Measurements from ENCODE around the gene KRT36. TPM values are rescaled to one million over a fixed set of nuclear protein-coding genes. Genes with fewer than 3 reads are reported as not detected.

KRT36 gene
- total RNA-seq, 1 experiment from 2014 or later: not detected

DNA sequence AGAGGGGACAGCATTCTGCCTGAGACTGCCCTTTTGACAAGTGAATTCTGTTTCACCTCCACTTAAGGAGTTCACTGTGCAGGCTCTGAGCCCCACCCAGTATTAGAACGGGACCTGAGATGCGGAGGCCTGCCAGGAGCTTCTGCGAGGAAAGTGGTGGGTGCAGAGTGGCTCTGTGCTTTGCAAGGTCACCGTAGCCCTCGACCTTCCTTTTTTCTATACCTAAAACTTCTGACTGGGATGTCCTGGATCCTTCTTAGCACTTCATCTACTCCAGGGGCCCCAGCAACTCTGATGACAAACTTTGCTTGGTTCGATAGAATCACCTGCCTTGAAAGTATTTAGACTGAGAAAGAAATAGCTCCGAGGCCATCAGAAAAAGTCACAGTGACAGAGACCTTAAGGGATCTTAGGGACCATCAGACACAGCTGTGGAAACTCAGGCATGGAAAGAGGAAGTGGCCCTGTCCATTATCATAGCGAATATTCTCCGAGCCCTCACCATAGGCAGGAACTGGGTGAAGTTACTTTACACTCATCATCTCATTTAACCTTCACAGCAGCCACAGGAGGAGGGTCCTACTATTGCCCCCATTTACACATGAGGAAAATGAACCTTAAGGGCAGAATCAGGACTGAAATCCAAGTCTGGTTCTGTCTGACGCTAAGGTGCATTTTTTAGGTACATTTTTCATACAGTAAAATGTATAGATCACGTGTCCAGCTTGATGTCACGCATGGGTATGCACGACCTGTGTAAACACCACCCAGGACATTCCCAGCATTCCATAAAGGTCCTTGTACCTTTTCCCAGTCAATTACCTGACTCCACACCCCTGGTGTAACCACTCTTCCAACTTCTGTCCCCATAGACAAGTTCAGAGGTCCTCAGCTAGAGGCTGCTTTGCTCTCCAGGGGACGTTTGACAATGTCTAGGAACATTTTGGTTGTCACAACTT, 16.4 kb upstream of the KRT36 start:
- no TSS peak for BruUV-seq (replicated peaks)
- Mint-ChIP-seq H3K4me3 (ENCODE audit: unreplicated experiment) (no peak overlapping the region), H3K36me3 (ENCODE audit: insufficient read depth, unreplicated experiment) (no peaks in the 10 kb centered on the region), H3K9me3 (ENCODE audit: unreplicated experiment) (no peaks in the 10 kb centered on the region), H3K27me3 (ENCODE audit: insufficient read depth, unreplicated experiment) (no peaks in the 10 kb centered on the region), H3K4me1 (ENCODE audit: insufficient read depth, unreplicated experiment) (no peaks in the 10 kb centered on the region), H3K27ac (ENCODE audit: low read depth, unreplicated experiment) (no peak overlapping the region)
- intact Hi-C loops (cut with micrococcal nuclease): no loop called here
- CTCF ChIA-PET: interaction anchor here (1.0 to 4.9 kb wide), 2 partner anchors 43 to 159 kb away, joined by 3 to 20 read pairs; no protein-coding TSS in a partner anchor
- DNase-seq (ENCODE audit: unreplicated experiment): no peak
- no peak for TF ChIP-seq CTCF (IDR thresholded peaks at IDR 0.05; ENCODE audit: unreplicated experiment)
- POLR2A ChIA-PET: interaction anchor here (1.1 to 1.4 kb wide), 2 partner anchors 8 to 18 kb away, joined by 4 read pairs; no protein-coding TSS in a partner anchor

DNA sequence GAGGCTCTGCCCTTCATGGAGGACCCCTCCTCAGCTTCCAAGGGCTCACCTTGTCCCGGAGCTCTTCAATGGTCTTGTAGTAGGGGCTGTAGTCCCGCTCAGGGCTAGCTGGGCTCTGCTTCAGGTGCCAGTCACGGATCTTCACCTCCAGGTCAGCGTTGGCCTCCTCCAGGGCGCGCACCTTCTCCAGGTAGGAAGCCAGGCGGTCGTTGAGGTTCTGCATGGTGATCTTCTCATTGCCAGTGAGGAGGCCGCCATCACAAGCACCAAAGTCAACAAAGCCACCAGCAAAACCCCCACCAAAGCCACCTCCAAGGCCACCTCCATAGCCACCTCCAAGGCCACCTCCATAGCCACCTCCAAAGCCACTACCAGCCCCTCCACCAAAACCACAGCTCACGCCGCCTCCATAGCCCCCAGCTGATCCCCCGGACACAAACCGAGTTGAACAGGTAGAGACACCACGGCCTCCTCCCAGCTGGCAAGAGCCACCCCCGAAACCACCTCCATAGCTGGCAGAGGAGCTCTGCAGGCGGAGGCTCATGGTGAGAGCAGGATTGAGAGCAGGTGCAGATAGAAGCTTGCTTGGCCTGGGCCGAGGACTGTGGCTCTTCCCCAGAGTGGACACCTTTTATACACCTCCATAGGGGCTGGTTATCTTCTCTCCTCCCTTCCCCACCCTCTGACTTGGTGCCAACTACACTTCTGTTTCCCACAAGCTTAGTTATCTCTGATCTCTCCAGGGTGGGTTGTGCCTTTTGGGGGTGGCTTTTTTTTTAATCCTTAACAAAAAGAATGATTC, 15.5 kb upstream of the KRT36 start, which contains the start of gene KRT13:
KRT13 (minus strand) TSS at position 606 of the 802 bp plus-strand sequence; CDS start at position 544, 62 bp downstream.
- CTCF ChIA-PET: interaction anchor here (1.0 to 4.9 kb wide), 2 partner anchors 44 to 159 kb away, joined by 3 to 20 read pairs; no protein-coding TSS in a partner anchor
- POLR2A ChIA-PET: interaction anchor here (1.1 kb wide), 1 partner anchor 18 kb away, joined by 4 read pairs; no protein-coding TSS in a partner anchor

DNA sequence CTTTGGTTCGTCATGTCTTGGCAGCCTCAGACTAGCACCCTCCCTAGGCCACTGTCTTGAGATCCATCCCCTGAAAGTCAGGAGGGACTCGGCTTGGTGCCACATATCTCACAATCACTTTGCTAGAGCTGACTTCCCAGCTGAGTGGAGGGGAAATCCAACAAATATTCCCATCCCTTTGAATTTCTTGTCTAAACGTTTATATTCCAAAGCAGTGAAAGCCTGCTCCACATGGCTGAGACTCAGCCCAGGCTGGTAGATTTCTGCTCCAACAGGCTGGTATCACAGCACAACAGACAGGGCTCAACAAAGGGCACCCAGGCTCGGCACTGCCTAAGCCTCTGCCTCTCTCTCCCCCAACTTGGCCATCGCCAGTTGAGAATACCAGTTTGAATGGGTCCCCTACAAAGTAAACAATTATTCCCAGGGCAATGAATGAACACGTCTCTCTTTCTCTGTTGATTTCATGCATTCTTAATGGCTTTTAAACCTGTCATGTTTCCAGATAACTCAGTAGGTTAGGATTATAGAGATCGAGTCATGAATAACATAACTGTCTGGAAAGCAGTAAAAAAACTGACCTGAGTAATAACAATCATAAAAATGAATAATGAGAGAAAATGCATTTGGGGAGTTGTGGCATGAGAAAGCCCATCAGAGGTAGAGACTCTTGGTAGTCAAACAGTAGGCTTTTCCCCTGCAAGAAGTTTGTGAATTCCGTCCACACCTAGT, 14.7 kb upstream of the KRT36 start:
- H3K27me3 Mint-ChIP-seq (ENCODE audit: insufficient read depth, unreplicated experiment): no peaks in the 10 kb centered on the region
- ChIA-PET POLR2A (interaction anchor here (1.1 kb wide), 1 partner anchor 10 kb away, joined by 3 read pairs; no protein-coding TSS in a partner anchor), CTCF (interaction anchor here (0.9 to 4.9 kb wide), 2 partner anchors 44 to 597 kb away, joined by 3 to 20 read pairs; no protein-coding TSS in a partner anchor)
- no peak for DNase-seq (ENCODE audit: unreplicated experiment)
- H3K27ac Mint-ChIP-seq (ENCODE audit: low read depth, unreplicated experiment): no peak overlapping the region
- BruUV-seq (replicated peaks): no TSS peak
- no peaks in the 10 kb centered on the region for H3K9me3 Mint-ChIP-seq (ENCODE audit: unreplicated experiment)
- H3K36me3 Mint-ChIP-seq (ENCODE audit: insufficient read depth, unreplicated experiment): no peaks in the 10 kb centered on the region
- no peak for TF ChIP-seq CTCF (IDR thresholded peaks at IDR 0.05; ENCODE audit: unreplicated experiment)
- intact Hi-C loops (cut with micrococcal nuclease): no loop called here
- peaks cover 15% of the 10 kb centered on the region for H3K4me1 Mint-ChIP-seq (ENCODE audit: insufficient read depth, unreplicated experiment)
- H3K4me3 Mint-ChIP-seq (ENCODE audit: unreplicated experiment): no peak overlapping the region

More for the DNA sequence above, 15.5 kb upstream of the KRT36 start, which contains the start of gene KRT13:
- H3K27ac Mint-ChIP-seq (ENCODE audit: low read depth, unreplicated experiment): no peak within 1 kb of the TSS
- no peak within 1 kb of the TSS for H3K4me3 Mint-ChIP-seq (ENCODE audit: unreplicated experiment)
- H3K4me1 Mint-ChIP-seq (ENCODE audit: insufficient read depth, unreplicated experiment): peaks cover 7% of the 10 kb centered on the region
- no TSS peak for BruUV-seq (replicated peaks)
- intact Hi-C loops (cut with micrococcal nuclease): no loop called here
- H3K27me3 Mint-ChIP-seq (ENCODE audit: insufficient read depth, unreplicated experiment): no peaks in the 10 kb centered on the region
- H3K36me3 Mint-ChIP-seq (ENCODE audit: insufficient read depth, unreplicated experiment): no peaks in the 10 kb centered on the region
- no peaks in the 10 kb centered on the region for H3K9me3 Mint-ChIP-seq (ENCODE audit: unreplicated experiment)
- no peak for DNase-seq (ENCODE audit: unreplicated experiment)
- TF ChIP-seq CTCF (IDR thresholded peaks at IDR 0.05; ENCODE audit: unreplicated experiment): no peak
